Epithelial cell of proximal tubule (primary cell): Measurements from ENCODE around the gene GRIK3. TPM values are rescaled to one million over a fixed set of nuclear protein-coding genes. Genes with fewer than 3 reads are reported as not detected.

Experiments
- DNase-seq: peaks from one replicate; pipeline ENCODE4 v3.0.0-alpha.2; 2011; ENCODE audit warnings: low read depth
- H3K4me3 ChIP-seq: 2 replicates; pipeline ENCODE4 v1.5.1; 2011; ENCODE audit warnings: low read depth, mild to moderate bottlenecking, low read length
- CTCF ChIP-seq: conservative IDR thresholded peaks from 2 replicates; pipeline ENCODE4 v1.5.1; 2012; ENCODE audit warnings: low read depth, mild to moderate bottlenecking, low read length
- total RNA-seq: library from RNA; depleted of rRNA; stranded (reverse); fragments of >200 nt; gene quantifications from 2 replicates; pipeline ENCODE4 v1.2.3, GENCODE V29; 2015

GRIK3 gene
- total RNA-seq, 1 donor from 2014 or later = not detected

GRCh38 chr1:36766481-36766880 is 267.8 kb downstream of the GRIK3 start:
- no peak for DNase-seq
- H3K4me3 ChIP-seq = no peak overlapping the region
- no peak for TF ChIP-seq CTCF

DNA sequence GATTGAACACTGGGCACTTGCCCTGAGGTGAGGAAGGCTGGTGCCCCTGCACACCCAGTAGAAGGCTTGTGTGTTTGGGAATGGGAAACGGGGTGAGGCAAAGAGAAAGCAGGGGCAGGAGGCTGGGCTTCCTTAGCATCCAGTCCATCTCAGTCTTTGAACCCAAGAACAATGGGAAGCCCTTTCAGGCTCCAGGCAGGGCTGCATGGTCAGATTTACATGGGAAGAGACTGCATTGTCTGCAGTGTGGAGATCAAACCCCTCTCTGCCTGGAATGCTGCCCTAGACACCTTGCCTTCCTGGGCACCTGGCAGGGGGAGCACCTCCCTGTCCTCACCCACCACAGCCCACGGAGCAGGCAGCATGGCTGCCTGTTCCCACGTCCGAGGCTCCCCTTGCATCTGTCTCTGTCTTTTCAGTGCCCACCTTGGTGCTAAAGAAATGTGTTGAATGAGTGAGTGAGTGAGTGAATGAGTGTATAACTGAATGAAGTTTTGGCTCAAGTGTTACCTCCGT is 268.5 kb downstream of the GRIK3 start:
- no peak for TF ChIP-seq CTCF

DNA sequence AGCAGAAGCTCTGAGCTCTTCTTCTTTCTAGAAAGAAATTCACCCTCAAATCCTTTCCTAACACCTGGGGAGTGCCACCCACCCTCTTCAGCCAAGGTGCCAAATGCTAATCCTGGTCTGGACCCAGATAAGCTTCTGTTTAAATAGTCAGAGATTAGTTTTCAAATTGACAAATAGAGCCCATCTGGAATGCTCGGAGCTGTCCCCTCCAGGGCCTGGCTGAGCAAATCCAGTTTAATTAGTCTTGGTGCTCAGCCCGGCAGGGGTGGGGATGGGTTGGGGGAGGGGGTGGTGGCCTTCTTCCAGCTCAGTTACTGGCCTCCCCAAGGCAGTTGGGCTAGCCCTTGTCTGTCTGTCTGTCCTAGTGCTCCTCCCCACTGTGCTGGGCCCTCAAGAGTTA is 269.5 kb downstream of the GRIK3 start:
- no peak for DNase-seq
- H3K4me3 ChIP-seq = no peak overlapping the region
- TF ChIP-seq CTCF = no peak

More for the DNA sequence above, 268.5 kb downstream of the GRIK3 start:
- DNase-seq = no peak
- H3K4me3 ChIP-seq = no peak overlapping the region

DNA sequence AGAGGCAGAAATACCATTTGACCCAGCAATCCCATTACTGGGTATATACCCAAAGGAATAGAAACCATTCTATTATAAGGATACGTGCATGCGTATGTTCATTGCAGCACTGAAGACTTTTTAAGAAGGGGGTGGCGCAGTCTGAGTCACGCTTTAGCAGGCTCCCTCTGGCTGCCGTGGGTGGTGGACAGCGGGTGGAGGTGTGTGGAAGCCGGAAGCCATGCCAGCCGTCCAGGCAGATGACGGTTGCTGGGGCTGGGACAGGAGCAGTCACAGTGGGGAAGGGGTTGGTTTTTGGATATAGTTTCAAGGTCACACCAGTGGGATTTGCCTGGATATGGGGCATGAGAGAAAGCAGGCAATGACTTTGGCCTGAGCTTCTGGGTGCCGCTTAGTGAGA is 270.5 kb downstream of the GRIK3 start:
- no peak for TF ChIP-seq CTCF
- no peak for DNase-seq
- no peak overlapping the region for H3K4me3 ChIP-seq

DNA sequence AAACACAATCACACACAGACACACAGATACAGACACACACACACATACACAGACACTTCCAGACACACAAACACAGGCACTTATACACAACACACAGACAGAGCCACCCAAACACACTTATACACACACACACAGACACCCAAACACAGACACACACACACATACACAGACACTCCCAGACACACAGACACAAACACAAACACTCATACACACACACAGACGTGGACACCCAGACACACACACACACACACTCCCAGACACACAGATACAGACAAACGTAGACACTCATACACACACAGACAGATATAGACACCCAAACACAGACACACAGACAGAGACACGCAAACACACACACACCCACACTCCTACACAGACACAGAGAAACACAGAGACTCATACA is 272.1 kb downstream of the GRIK3 start:
- no peak for TF ChIP-seq CTCF
- no peak for DNase-seq
- no peak overlapping the region for H3K4me3 ChIP-seq

DNA sequence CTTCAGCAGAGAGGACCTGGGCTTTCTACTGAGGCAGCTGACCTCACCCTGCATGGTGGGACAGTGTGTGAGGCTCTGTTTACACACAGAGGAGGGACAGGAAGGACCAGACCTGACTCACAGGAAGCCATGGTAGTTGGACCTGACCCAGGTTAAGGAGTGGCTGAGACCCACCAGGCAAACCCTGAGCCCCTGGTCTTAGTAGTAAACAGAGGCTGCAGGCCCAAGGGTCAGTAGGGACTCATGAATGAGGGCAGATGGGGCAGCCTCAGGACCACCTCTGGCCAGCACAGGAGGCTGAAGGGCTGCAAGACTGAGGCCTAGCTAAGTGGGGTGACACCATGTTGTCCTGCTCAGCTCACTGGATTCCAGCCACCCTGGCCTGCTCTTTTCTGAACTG is 273.2 kb downstream of the GRIK3 start:
- TF ChIP-seq CTCF = no peak
- H3K4me3 ChIP-seq = no peak overlapping the region
- no peak for DNase-seq

GRCh38 chr1:36760081-36760480 is 274.2 kb downstream of the GRIK3 start:
- TF ChIP-seq CTCF = no peak
- DNase-seq = no peak
- no peak overlapping the region for H3K4me3 ChIP-seq
